ENCODE results near the gene PRPF40A.

Gene PRPF40A

GRCh38 chr2:152623076-152623740 lies 94.1 kb downstream of the PRPF40A start:
- TF ChIP-seq REST (IDR thresholded peaks at IDR 0.05; ENCODE audit: insufficient replicate concordance, low read depth) (no peak), SPI1 (IDR thresholded peaks at IDR 0.05; ENCODE audit: borderline replicate concordance, low read depth) (no peak), GABPA (IDR thresholded peaks at IDR 0.05; ENCODE audit: low read depth) (no peak), CTCF (IDR thresholded peaks at IDR 0.05; ENCODE audit: insufficient read depth, low read length) (no peak), POLR2AphosphoS5 (IDR thresholded peaks at IDR 0.05; ENCODE audit: low read depth) (no peak)

GRCh38 chr2:152622219-152622618 lies 95.0 kb downstream of the PRPF40A start:
- DNase-seq (ENCODE audit: low read depth in 1 of 2, low spot score in 1 of 2) = no peak
- TF ChIP-seq GABPA (IDR thresholded peaks at IDR 0.05; ENCODE audit: low read depth) (no peak), SPI1 (IDR thresholded peaks at IDR 0.05; ENCODE audit: borderline replicate concordance, low read depth) (no peak), REST (IDR thresholded peaks at IDR 0.05; ENCODE audit: insufficient replicate concordance, low read depth) (no peak), CTCF (IDR thresholded peaks at IDR 0.05; ENCODE audit: insufficient read depth, low read length) (no peak), POLR2AphosphoS5 (IDR thresholded peaks at IDR 0.05; ENCODE audit: low read depth) (no peak)
- H3K4me3 ChIP-seq (replicated peaks; ENCODE audit: insufficient read depth, low read length) = no peak overlapping the region

More at GRCh38 chr2:152623076-152623740, 94.1 kb downstream of the PRPF40A start:
- Histone ChIP-seq H3K4me3 (replicated peaks; ENCODE audit: insufficient read depth, low read length) (no peak overlapping the region), H3K27me3 (ENCODE audit: insufficient read depth, poor library complexity, severe bottlenecking) (no peaks in the 10 kb centered on the region), H3K27ac (replicated peaks) (no peak overlapping the region)
- DNase-seq (ENCODE audit: low read depth in 1 of 2, low spot score in 1 of 2) = no peak

DNA sequence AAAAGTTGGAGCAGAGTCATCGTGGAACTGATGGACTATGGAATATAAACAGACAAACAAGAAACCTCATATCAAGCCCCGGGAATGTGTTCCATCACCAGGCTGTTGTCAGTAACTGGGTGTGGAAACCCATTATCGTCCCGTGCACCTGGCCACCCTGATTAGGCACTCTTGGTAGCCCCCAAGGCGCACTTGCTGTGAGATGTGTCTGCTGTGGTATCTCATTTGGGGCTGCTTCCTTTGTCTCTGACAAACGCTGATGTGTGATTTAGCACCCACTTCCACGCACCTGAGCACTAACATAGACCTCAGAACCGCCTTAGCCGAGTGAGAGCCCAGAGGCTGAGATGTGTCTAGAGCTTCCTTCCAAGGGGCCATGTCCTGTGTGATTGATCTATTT lies 96.3 kb downstream of the PRPF40A start:
- Histone ChIP-seq H3K27ac (replicated peaks) (no peak overlapping the region), H3K4me3 (replicated peaks; ENCODE audit: insufficient read depth, low read length) (no peak overlapping the region), H3K27me3 (ENCODE audit: insufficient read depth, poor library complexity, severe bottlenecking) (no peaks in the 10 kb centered on the region)
- TF ChIP-seq POLR2AphosphoS5 (IDR thresholded peaks at IDR 0.05; ENCODE audit: low read depth) = no peak
- no peak for TF ChIP-seq CTCF (IDR thresholded peaks at IDR 0.05; ENCODE audit: insufficient read depth, low read length)
- TF ChIP-seq REST (IDR thresholded peaks at IDR 0.05; ENCODE audit: insufficient replicate concordance, low read depth) = no peak
- TF ChIP-seq SPI1 (IDR thresholded peaks at IDR 0.05; ENCODE audit: borderline replicate concordance, low read depth) = no peak
- no peak for TF ChIP-seq GABPA (IDR thresholded peaks at IDR 0.05; ENCODE audit: low read depth)
- no peak for DNase-seq (ENCODE audit: low read depth in 1 of 2, low spot score in 1 of 2)

More at GRCh38 chr2:152622219-152622618, 95.0 kb downstream of the PRPF40A start:
- no peaks in the 10 kb centered on the region for H3K27me3 ChIP-seq (ENCODE audit: insufficient read depth, poor library complexity, severe bottlenecking)
- H3K27ac ChIP-seq (replicated peaks) = no peak overlapping the region
